Spleen (tissue), 11 donors: ENCODE results near the gene ZNF208. TPM values are rescaled to one million over a fixed set of nuclear protein-coding genes. Genes with fewer than 3 reads are reported as not detected.

Experiments used
- DNase-seq: peaks from one replicate; pipeline ENCODE4 v3.0.0-alpha.2; 2020
- H3K27ac ChIP-seq, 8 donors: fragments of 200-600 bp; sonication (generic) in 7 of 8; 1 replicate in 4 of 8; 2 replicates in 4 of 8; pipeline versions ENCODE4 v1.5.0 to v1.8.0; 2016 to 2021; ENCODE audit warnings: inconsistent platforms in 4 of 8, mild to moderate bottlenecking in 4 of 8, moderate library complexity in 1 of 8
- H3K27me3 ChIP-seq, 7 donors: fragments of 200-600 bp; sonication (generic) in 6 of 7; replicated peaks in 1 of 7; 1 replicate in 4 of 7; 2 replicates in 3 of 7; pipeline versions ENCODE4 v1.5.0 to v1.8.0; 2016 to 2021; ENCODE audit warnings: inconsistent platforms in 3 of 7, mild to moderate bottlenecking in 1 of 7
- H3K36me3 ChIP-seq, 6 donors: fragments of 200-600 bp; sonication (generic) in 5 of 6; 1 replicate in 4 of 6; 2 replicates in 2 of 6; pipeline versions ENCODE4 v1.5.0 to v1.8.0; 2016 to 2021; ENCODE audit warnings: inconsistent platforms in 2 of 6
- H3K4me1 ChIP-seq, 6 donors: fragments of 200-600 bp; sonication (generic) in 5 of 6; 1 replicate in 3 of 6; 2 replicates in 3 of 6; pipeline versions ENCODE4 v1.5.0 to v1.8.0; 2016 to 2021; ENCODE audit warnings: inconsistent platforms in 3 of 6
- H3K4me3 ChIP-seq, 8 donors: fragments of 200-600 bp; sonication (generic) in 7 of 8; 1 replicate in 4 of 8; 2 replicates in 4 of 8; pipeline versions ENCODE4 v1.5.0 to v1.8.0; 2016 to 2021; ENCODE audit warnings: inconsistent platforms in 4 of 8, mild to moderate bottlenecking in 4 of 8, moderate library complexity in 2 of 8
- H3K9me3 ChIP-seq, 8 donors: fragments of 200-600 bp; sonication (generic) in 7 of 8; 1 replicate in 4 of 8; 2 replicates in 4 of 8; pipeline versions ENCODE4 v1.5.0 to v1.8.0; 2016 to 2021; ENCODE audit warnings: inconsistent platforms in 4 of 8
- CTCF ChIP-seq, 11 experiments: fragments of 200-600 bp in 7 of 11; fragments of 450-650 bp in 4 of 11; sonication (generic) in 4 of 11; IDR thresholded peaks in 8 of 11; conservative IDR thresholded peaks in 3 of 11; 1 replicate in 7 of 11; 2 replicates in 4 of 11; pipeline versions ENCODE4 v1.4.0 to v1.8.0; 2016 to 2021; ENCODE audit warnings: antibody characterized with exemption in 11 of 11, inconsistent platforms in 4 of 11, mild to moderate bottlenecking in 1 of 11
- POLR2A ChIP-seq, 3 donors: fragments of 450-650 bp; IDR thresholded peaks; one replicate each; pipeline ENCODE4 v1.5.1; 2017; ENCODE audit warnings: antibody characterized with exemption in 3 of 3, mild to moderate bottlenecking in 1 of 3
- POLR2AphosphoS5 ChIP-seq, 3 donors: sonication (generic); formaldehyde crosslinking; IDR thresholded peaks; one replicate each; pipeline ENCODE4 v1.5.1; 2017; ENCODE audit warnings: antibody characterized with exemption in 3 of 3
- WGBS, 5 donors: extraction: QIAGEN DNeasy Blood & Tissue Kit in 3 of 5; methylation state at CpG; one replicate each; pipeline versions ENCODE4 v1.1.5 to v1.1.7; 2013 to 2018; 5-methylcytosine and 5-hydroxymethylcytosine counted together
- intact Hi-C: fragments of 100-400 bp; cut with DNase I; formaldehyde crosslinking; loops from one replicate; pipeline ENCODE4 v1.15.0; 2023; ENCODE audit warnings: low total_unique reads
- polyA plus RNA-seq, 3 donors: library from polyadenylated mRNA; stranded (reverse); fragments of 200-250 nt; gene quantifications; one replicate each; pipeline ENCODE4 v1.2.1, GENCODE V29; 2013
- total RNA-seq, 7 donors: library from RNA; depleted of rRNA in 3 of 7; stranded (reverse); fragments of >200 nt in 3 of 7; fragmentation: NEBNext Ultra II Directional in 4 of 7; extraction: Animal tissue kit (Norgen Biotek cat#: 25700) in 4 of 7; gene quantifications; one replicate each; pipeline versions ENCODE4 v1.1.0 to v1.2.1, GENCODE V29; 2016 to 2021
- donor health status: healthy with polysubstance abuse.
- donor health status: DM: no; HTN: no; CAD: no; lungs with moderate emphysema.
- donor health status: DM: no; HTN: no; CAD: no.
- donor health status: Bipolar disorder and iron deficiency.
- donor health status: healthy.
- donor health status: DM: no; HTN: no; CAD: no.
- donor health status: DM: yes; HTN: yes; CAD: no.

Gene ZNF208
- total and polyA plus RNA-seq, 10 donors, result 0.78 to 24.1 (median 6.8) TPM

DNA sequence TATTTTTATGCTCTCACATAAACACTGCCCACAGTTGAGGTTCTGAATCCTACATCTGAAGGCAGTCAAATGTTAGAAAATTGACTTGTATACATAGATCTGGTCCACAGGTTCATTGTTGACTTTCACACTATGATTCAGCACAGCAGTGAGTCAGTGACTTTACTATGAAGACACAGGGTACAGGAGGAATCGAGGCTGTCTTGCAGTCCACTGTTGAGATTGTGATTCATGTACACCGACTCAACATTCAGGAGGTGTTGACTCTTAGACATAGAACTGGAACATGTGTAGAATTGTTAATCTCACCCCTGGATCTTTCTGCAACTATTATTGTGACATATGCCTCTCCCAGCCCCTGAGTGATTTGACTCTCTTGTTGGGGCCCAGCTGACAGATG, 100.4 kb downstream of the ZNF208 start:
- intact Hi-C loops, result no loop called here
- TF ChIP-seq POLR2A (IDR thresholded peaks at IDR 0.05) (no peak), CTCF (IDR thresholded peaks at IDR 0.05 in 8 of 11, conservative IDR thresholded peaks at IDR 0.05 in 3 of 11) (no peak), POLR2AphosphoS5 (IDR thresholded peaks at IDR 0.05) (no peak)
- 74 to 88% (median 83%) methylated on average over 2 of the region's 2 CpGs for WGBS, 5 donors

DNA sequence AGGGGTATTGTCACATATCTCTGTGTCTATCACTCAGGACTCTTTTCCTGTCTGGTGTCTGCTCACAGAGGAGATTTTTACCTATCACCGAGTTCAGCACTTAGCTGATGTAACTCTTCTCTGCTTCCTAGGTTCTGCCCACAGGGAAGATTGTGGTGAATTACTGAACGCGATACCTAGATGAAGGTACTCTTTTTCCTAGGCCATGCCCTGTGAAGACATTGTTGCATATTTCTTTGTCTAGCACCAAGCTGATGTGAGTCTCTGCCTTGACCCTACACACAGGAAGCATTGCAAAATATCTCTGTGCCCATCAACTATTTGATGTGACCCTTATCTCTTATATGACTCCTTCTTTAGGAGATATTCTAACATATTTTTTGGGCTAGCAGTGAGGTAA, 102.7 kb downstream of the ZNF208 start:
- H3K27ac ChIP-seq, result no peak overlapping the region
- DNase-seq, result no peak
- H3K4me1 ChIP-seq, result no peaks in the 10 kb centered on the region
- no peaks in the 10 kb centered on the region for H3K36me3 ChIP-seq
- H3K9me3 ChIP-seq, result peaks cover 0 to 84% (median 16%) of the 10 kb centered on the region in 8 donors
- TF ChIP-seq POLR2AphosphoS5 (IDR thresholded peaks at IDR 0.05) (no peak), POLR2A (IDR thresholded peaks at IDR 0.05) (no peak), CTCF (IDR thresholded peaks at IDR 0.05 in 8 of 11, conservative IDR thresholded peaks at IDR 0.05 in 3 of 11) (no peak)
- H3K27me3 ChIP-seq, result no peaks in the 10 kb centered on the region
- 85 to 94% (median 89%) methylated on average over 3 of the region's 3 CpGs for WGBS, 5 donors
- intact Hi-C loops, result no loop called here
- no peak overlapping the region for H3K4me3 ChIP-seq

More for the DNA sequence above, 100.4 kb downstream of the ZNF208 start:
- Histone ChIP-seq H3K9me3 (peaks cover 0 to 80% (median 22%) of the 10 kb centered on the region in 8 donors), H3K27ac (no peak overlapping the region), H3K27me3 (no peaks in the 10 kb centered on the region), H3K4me1 (no peaks in the 10 kb centered on the region), H3K36me3 (no peaks in the 10 kb centered on the region), H3K4me3 (no peak overlapping the region)
- no peak for DNase-seq

DNA sequence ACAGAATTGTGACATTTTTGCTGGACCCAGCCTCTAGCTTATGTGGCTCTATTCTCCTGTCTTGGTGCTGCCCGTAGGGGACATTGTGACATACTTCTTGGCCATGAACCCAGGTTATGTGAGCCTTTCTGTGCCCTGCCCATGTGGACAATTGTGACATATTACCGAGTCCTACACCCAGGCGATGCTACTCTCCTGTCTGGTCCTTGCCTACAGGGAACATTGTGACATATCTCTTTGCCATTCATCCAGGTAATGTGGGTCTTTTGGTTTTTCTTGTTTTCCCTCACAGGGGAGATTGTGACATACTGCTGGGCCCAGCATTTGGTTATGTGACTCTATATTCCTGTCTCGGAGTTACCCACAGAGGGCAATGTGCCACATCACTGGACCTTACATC, 103.2 kb downstream of the ZNF208 start:
- DNase-seq, result no peak
- Histone ChIP-seq H3K9me3 (peaks cover 0 to 84% (median 14%) of the 10 kb centered on the region in 8 donors), H3K36me3 (no peaks in the 10 kb centered on the region), H3K4me3 (no peak overlapping the region), H3K4me1 (no peaks in the 10 kb centered on the region), H3K27ac (no peak overlapping the region), H3K27me3 (no peaks in the 10 kb centered on the region)
- 86 to 94% (median 89%) methylated on average over 3 to 4 of the region's 4 CpGs for WGBS, 5 donors
- TF ChIP-seq POLR2A (IDR thresholded peaks at IDR 0.05), result no peak
- TF ChIP-seq CTCF (IDR thresholded peaks at IDR 0.05 in 8 of 11, conservative IDR thresholded peaks at IDR 0.05 in 3 of 11), result no peak
- no peak for TF ChIP-seq POLR2AphosphoS5 (IDR thresholded peaks at IDR 0.05)
- intact Hi-C loops, result no loop called here

GRCh38 chr19:21902571-21902970, 108.2 kb downstream of the ZNF208 start:
- intact Hi-C loops, result no loop called here
- no peak overlapping the region for H3K4me3 ChIP-seq
- TF ChIP-seq CTCF (IDR thresholded peaks at IDR 0.05 in 8 of 11, conservative IDR thresholded peaks at IDR 0.05 in 3 of 11), result no peak
- TF ChIP-seq POLR2AphosphoS5 (IDR thresholded peaks at IDR 0.05), result no peak
- TF ChIP-seq POLR2A (IDR thresholded peaks at IDR 0.05), result no peak
- H3K27ac ChIP-seq, result no peak overlapping the region
- 68 to 92% (median 81%) methylated on average over 1 of the region's 1 CpG for WGBS, 5 donors
- H3K9me3 ChIP-seq, result peaks cover 0 to 94% (median 29%) of the 10 kb centered on the region in 8 donors
- no peak for DNase-seq
- no peaks in the 10 kb centered on the region for H3K27me3 ChIP-seq
- H3K4me1 ChIP-seq, result no peaks in the 10 kb centered on the region
- no peaks in the 10 kb centered on the region for H3K36me3 ChIP-seq
